HG03025 (cell line): ENCODE measurements around the gene KDM3A.
"Not testable (repeated sequence)": the region's sequence is repeated elsewhere in the genome, so short reads cannot be mapped to it uniquely, and the experiment has no call there.

ENCODE experiments used
- ATAC-seq: cut with Tn5 transposase; IDR thresholded peaks from one replicate; pipeline ENCODE4 v1.9.1; 2021; ENCODE audit warnings: mild to moderate bottlenecking, moderate library complexity; ENCODE audit not compliant: unreplicated experiment, low FRiP score

Gene KDM3A

GRCh38 chr2:86470890-86471289 is 29.7 kb downstream of the KDM3A start:
- ATAC-seq = no peak

GRCh38 chr2:86471637-86472036 is 30.5 kb downstream of the KDM3A start:
- ATAC-seq = no peak

- ATAC-seq = no peak
Measured at GRCh38 chr2:86476092-86476491, 34.9 kb downstream of the KDM3A start.

GRCh38 chr2:86476918-86477317 is 35.7 kb downstream of the KDM3A start:
- ATAC-seq = no peak

GRCh38 chr2:86477349-86477748 is 36.2 kb downstream of the KDM3A start:
- no peak for ATAC-seq

- ATAC-seq = no peak
Measured at GRCh38 chr2:86480105-86480504, 38.9 kb downstream of the KDM3A start.

- ATAC-seq = no peak
Measured at GRCh38 chr2:86482034-86482433, 40.9 kb downstream of the KDM3A start.

- no peak for ATAC-seq
Measured at GRCh38 chr2:86484385-86484784, 43.2 kb downstream of the KDM3A start.

GRCh38 chr2:86485103-86485502 is 43.9 kb downstream of the KDM3A start:
- no peak for ATAC-seq

GRCh38 chr2:86485802-86486201 is 44.6 kb downstream of the KDM3A start:
- ATAC-seq = no peak

- ATAC-seq = no peak
Measured at GRCh38 chr2:86487062-86487461, 45.9 kb downstream of the KDM3A start.

GRCh38 chr2:86488561-86489250 is 47.5 kb downstream of the KDM3A start:
- ATAC-seq = no peak

- ATAC-seq = no peak
Measured at GRCh38 chr2:86489542-86489941, 48.4 kb downstream of the KDM3A start.

GRCh38 chr2:86490245-86490644 is 49.1 kb downstream of the KDM3A start:
- no peak for ATAC-seq

- ATAC-seq = no peak
Measured at GRCh38 chr2:86491088-86491487, 49.9 kb downstream of the KDM3A start.

GRCh38 chr2:86492048-86492453 is 50.9 kb downstream of the KDM3A start:
- ATAC-seq = no peak

GRCh38 chr2:86496391-86496790 is 55.2 kb downstream of the KDM3A start:
- ATAC-seq = not testable (repeated sequence)

GRCh38 chr2:86498468-86499260 is 57.5 kb downstream of the KDM3A start:
- no peak for ATAC-seq

GRCh38 chr2:86499326-86499725 is 58.2 kb downstream of the KDM3A start:
- ATAC-seq = no peak

- ATAC-seq = no peak
Measured at GRCh38 chr2:86500325-86501083, 59.3 kb downstream of the KDM3A start.

GRCh38 chr2:86507600-86507999 is 66.4 kb downstream of the KDM3A start:
- no peak for ATAC-seq
